ENCODE results near the gene FBXL7. TPM values are rescaled to one million over a fixed set of nuclear protein-coding genes. Genes with fewer than 3 reads are reported as not detected.

FBXL7 gene
- total RNA-seq, 1 donor from 2014 or later: 12.3 TPM

DNA sequence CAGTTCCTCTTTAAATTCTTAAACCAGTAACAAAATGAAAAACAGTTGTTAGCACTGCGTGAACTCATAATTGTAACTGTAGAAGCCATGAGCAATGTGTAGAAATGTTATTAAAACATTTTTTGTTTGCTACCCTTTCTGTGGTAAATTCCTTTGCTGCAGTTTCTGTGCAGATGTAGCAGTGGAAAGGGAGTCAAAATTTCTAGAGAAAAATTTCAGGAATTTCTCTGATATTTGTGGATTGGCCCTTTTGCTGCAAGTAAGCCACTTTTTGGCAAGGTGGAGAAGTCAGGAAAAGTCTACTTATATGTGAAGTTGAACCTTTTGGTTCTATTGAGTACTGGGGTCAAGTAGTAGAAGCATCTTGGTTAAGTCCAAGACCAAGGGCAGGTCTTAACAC, 10.1 kb downstream of the FBXL7 start:
- no peaks in the 10 kb centered on the region for H3K4me1 ChIP-seq

DNA sequence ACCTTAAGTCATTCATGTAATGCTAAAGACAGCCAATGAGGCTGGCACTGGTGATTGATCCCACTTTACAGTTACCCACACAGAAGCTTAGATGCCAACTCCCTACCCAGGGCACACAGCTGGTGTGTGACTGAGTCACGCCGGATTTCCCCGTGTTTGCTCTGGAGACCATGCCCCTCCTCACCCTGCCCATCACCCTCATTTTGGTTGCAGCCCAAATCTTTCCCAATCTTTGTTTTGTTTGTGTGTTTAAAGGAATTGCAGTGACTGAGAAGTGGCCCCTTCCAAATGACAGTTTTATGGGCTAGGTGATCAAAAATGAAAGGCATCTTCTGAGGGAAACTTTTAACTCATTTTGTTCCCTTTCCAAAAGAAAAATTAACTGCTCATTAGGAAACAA, 10.9 kb downstream of the FBXL7 start:
- Histone ChIP-seq H3K4me2 (no peak overlapping the region), H3K27ac (no peak overlapping the region), H3K36me3 (peaks cover 8% of the 10 kb centered on the region), H3K9me3 (ENCODE audit: low read depth) (no peaks in the 10 kb centered on the region), H4K20me1 (ENCODE audit: low read depth) (no peaks in the 10 kb centered on the region), H3K9ac (no peak overlapping the region), H3K4me1 (no peaks in the 10 kb centered on the region), H3K27me3 (no peaks in the 10 kb centered on the region), H3K4me3 (no peak overlapping the region), H3K79me2 (ENCODE audit: low read depth) (peaks cover 97% of the 10 kb centered on the region), H2AFZ (replicated peaks) (no peak overlapping the region), H3F3A (ENCODE audit: low read depth) (no peaks in the 10 kb centered on the region)
- Mint-ChIP-seq H3K27me3 (ENCODE audit: insufficient read depth, low read depth) (no peaks in the 10 kb centered on the region), H3K36me3 (peaks cover 28% of the 10 kb centered on the region), H3K4me1 (peaks cover 3% of the 10 kb centered on the region), H3K9me3 (peaks cover 2% of the 10 kb centered on the region), H3K27ac (no peak overlapping the region), H3K4me3 (no peak overlapping the region)
- no peak for TF ChIP-seq EZH2phosphoT487 (IDR thresholded peaks at IDR 0.05)
- no peak for TF ChIP-seq EZH2 (IDR thresholded peaks at IDR 0.05)
- TF ChIP-seq, protein P1, sequence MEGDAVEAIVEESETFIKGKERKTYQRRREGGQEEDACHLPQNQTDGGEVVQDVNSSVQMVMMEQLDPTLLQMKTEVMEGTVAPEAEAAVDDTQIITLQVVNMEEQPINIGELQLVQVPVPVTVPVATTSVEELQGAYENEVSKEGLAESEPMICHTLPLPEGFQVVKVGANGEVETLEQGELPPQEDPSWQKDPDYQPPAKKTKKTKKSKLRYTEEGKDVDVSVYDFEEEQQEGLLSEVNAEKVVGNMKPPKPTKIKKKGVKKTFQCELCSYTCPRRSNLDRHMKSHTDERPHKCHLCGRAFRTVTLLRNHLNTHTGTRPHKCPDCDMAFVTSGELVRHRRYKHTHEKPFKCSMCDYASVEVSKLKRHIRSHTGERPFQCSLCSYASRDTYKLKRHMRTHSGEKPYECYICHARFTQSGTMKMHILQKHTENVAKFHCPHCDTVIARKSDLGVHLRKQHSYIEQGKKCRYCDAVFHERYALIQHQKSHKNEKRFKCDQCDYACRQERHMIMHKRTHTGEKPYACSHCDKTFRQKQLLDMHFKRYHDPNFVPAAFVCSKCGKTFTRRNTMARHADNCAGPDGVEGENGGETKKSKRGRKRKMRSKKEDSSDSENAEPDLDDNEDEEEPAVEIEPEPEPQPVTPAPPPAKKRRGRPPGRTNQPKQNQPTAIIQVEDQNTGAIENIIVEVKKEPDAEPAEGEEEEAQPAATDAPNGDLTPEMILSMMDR (IDR thresholded peaks at IDR 0.05): no peak
- DNase-seq (ENCODE audit: low spot score): no peak

More for the DNA sequence above, 10.1 kb downstream of the FBXL7 start:
- Histone ChIP-seq H3K4me3 (no peak overlapping the region), H3K4me2 (no peak overlapping the region), H3K27ac (no peak overlapping the region), H2AFZ (replicated peaks) (no peak overlapping the region), H3K36me3 (peaks cover 8% of the 10 kb centered on the region), H4K20me1 (ENCODE audit: low read depth) (peaks cover under 1% of the 10 kb centered on the region), H3F3A (ENCODE audit: low read depth) (no peaks in the 10 kb centered on the region), H3K9me3 (ENCODE audit: low read depth) (no peaks in the 10 kb centered on the region), H3K79me2 (ENCODE audit: low read depth) (peaks cover 97% of the 10 kb centered on the region), H3K9ac (no peak overlapping the region), H3K27me3 (no peaks in the 10 kb centered on the region)
- H3K4me1 Mint-ChIP-seq: peaks cover 3% of the 10 kb centered on the region
- H3K27me3 Mint-ChIP-seq (ENCODE audit: insufficient read depth, low read depth): no peaks in the 10 kb centered on the region
- H3K4me3 Mint-ChIP-seq: no peak overlapping the region
- DNase-seq (ENCODE audit: low spot score): no peak
- H3K9me3 Mint-ChIP-seq: peaks cover 2% of the 10 kb centered on the region
- TF ChIP-seq, protein P1 (IDR thresholded peaks at IDR 0.05): no peak
- peaks cover 29% of the 10 kb centered on the region for H3K36me3 Mint-ChIP-seq
- no peak overlapping the region for H3K27ac Mint-ChIP-seq

DNA sequence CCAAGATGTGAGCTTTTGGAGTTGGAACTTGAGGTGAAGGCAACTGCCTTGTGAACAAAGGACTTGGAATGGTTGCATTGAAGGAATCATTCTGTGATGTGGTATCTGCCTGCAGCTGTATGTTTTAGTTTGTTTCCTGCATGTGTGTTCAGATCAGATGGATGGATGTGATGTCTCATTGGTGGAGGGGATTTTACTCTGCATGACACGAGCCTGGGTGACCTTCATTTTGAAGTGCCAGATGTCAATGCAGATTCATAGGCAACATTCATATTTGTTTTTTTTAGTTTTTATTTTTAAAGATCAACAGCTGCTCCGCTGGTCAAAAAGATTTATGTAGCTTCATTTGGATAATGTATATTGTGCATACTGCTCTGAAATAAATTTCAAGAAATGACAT, 13.5 kb downstream of the FBXL7 start:
- Histone ChIP-seq H3K4me2 (no peak overlapping the region), H2AFZ (replicated peaks) (no peak overlapping the region), H3F3A (ENCODE audit: low read depth) (no peaks in the 10 kb centered on the region), H3K36me3 (peaks cover 8% of the 10 kb centered on the region), H4K20me1 (ENCODE audit: low read depth) (no peaks in the 10 kb centered on the region), H3K4me3 (no peak overlapping the region), H3K4me1 (no peaks in the 10 kb centered on the region), H3K9me3 (ENCODE audit: low read depth) (no peaks in the 10 kb centered on the region), H3K79me2 (ENCODE audit: low read depth) (peaks cover 86% of the 10 kb centered on the region), H3K27ac (no peak overlapping the region), H3K9ac (no peak overlapping the region), H3K27me3 (no peaks in the 10 kb centered on the region)
- H3K4me3 Mint-ChIP-seq: no peak overlapping the region
- peaks cover 32% of the 10 kb centered on the region for H3K36me3 Mint-ChIP-seq
- no peaks in the 10 kb centered on the region for H3K4me1 Mint-ChIP-seq
- TF ChIP-seq, protein P1 (IDR thresholded peaks at IDR 0.05): no peak
- TF ChIP-seq EZH2 (IDR thresholded peaks at IDR 0.05) (no peak), EZH2phosphoT487 (IDR thresholded peaks at IDR 0.05) (no peak)
- H3K9me3 Mint-ChIP-seq: no peaks in the 10 kb centered on the region
- H3K27me3 Mint-ChIP-seq (ENCODE audit: insufficient read depth, low read depth): no peaks in the 10 kb centered on the region
- H3K27ac Mint-ChIP-seq: no peak overlapping the region
- no peak for DNase-seq (ENCODE audit: low spot score)
